HEK293 (cell line): Measurements from ENCODE around the gene LAMP1.

Experiments
- ATF2 ChIP-seq: fragments of 450-650 bp; formaldehyde crosslinking; IDR thresholded peaks from 2 replicates; pipeline ENCODE4 v1.5.1; 2016; ENCODE audit warnings: missing biosample characterization, missing genetic modification characterization, low read depth
- CTCF ChIP-seq: fragments of 450-650 bp; formaldehyde crosslinking; IDR thresholded peaks from 2 replicates; pipeline ENCODE4 v1.5.1; 2016; ENCODE audit warnings: missing biosample characterization, missing genetic modification characterization
- KLF10 ChIP-seq: fragments of 450-650 bp; IDR thresholded peaks from 2 replicates; pipeline ENCODE4 v1.5.1; 2018; ENCODE audit warnings: missing biosample characterization, mild to moderate bottlenecking, missing genetic modification characterization
- KLF17 ChIP-seq: fragments of 450-650 bp; formaldehyde crosslinking; IDR thresholded peaks from 2 replicates; pipeline ENCODE4 v1.5.1; 2016; ENCODE audit warnings: missing biosample characterization, missing genetic modification characterization
- PBX3 ChIP-seq: sonication (generic); formaldehyde crosslinking; IDR thresholded peaks from 2 replicates; pipeline ENCODE4 v1.8.1; 2022; ENCODE audit warnings: mild to moderate bottlenecking, moderate library complexity, missing genetic modification reagents
- ZBTB1 ChIP-seq: fragments of 450-650 bp; formaldehyde crosslinking; IDR thresholded peaks from 2 replicates; pipeline ENCODE4 v1.5.1; 2016; ENCODE audit warnings: missing biosample characterization, missing genetic modification characterization
- ZNF239 ChIP-seq: fragments of 450-650 bp; formaldehyde crosslinking; IDR thresholded peaks from 2 replicates; pipeline ENCODE4 v1.5.1; 2016; ENCODE audit warnings: missing biosample characterization, missing genetic modification characterization
- ZNF48 ChIP-seq: fragments of 450-650 bp; formaldehyde crosslinking; IDR thresholded peaks from 2 replicates; pipeline ENCODE4 v1.5.1; 2016; ENCODE audit warnings: missing biosample characterization, missing genetic modification characterization
- ZNF530 ChIP-seq: fragments of 450-650 bp; formaldehyde crosslinking; IDR thresholded peaks from 2 replicates; pipeline ENCODE4 v1.5.1; 2016; ENCODE audit warnings: low read depth, missing biosample characterization, missing genetic modification characterization
- ZNF76 ChIP-seq: fragments of 450-650 bp; formaldehyde crosslinking; IDR thresholded peaks from 2 replicates; pipeline ENCODE4; 2016; ENCODE audit warnings: low read depth, missing biosample characterization, missing genetic modification characterization, borderline replicate concordance

GRCh38 chr13:113323869-113324268 lies 26.8 kb downstream of the LAMP1 start:
- TF ChIP-seq ZBTB1 (tag by site-specific recombination) (no peak), KLF10 (tag by site-specific recombination) (no peak), ZNF76 (tag by site-specific recombination) (no peak), CTCF (tag by site-specific recombination) (no peak), ZNF530 (tag by site-specific recombination) (no peak), ZNF239 (tag by site-specific recombination) (no peak), ZNF48 (no peak), KLF17 (tag by site-specific recombination) (no peak), PBX3 (no peak), ATF2 (tag by site-specific recombination) (no peak)
